ENCODE measurements around the gene OR6J1.
"Not testable (repeated sequence)": the region's sequence is repeated elsewhere in the genome, so short reads cannot be mapped to it uniquely, and the experiment has no call there.

The OR6J1 gene

DNA sequence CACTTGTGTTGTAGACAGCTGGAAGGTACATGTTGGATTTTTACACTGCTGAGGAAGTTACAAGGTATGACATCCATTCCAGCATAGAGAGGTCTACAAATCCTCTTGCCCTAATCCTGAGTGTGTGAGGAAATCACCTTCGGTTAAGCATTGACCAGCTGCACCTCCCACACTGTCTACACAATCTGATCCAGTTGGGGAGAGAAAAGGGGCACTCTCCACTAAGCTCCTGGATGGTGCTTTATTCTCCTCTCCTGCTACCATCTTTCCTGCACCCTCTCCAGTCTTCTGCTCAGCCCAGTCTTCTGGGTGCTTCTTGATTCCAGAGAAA is at the start of gene OR6J1:
OR6J1 (minus strand) TSS at position 48 of the 331 bp plus-strand sequence. CDS start 9,541 bp downstream, outside the sequence.
- DNase-seq = no peak

- DNase-seq = no peak
Measured at GRCh38 chr14:22692194-22692593, 48.0 kb upstream of the OR6J1 start.

DNA sequence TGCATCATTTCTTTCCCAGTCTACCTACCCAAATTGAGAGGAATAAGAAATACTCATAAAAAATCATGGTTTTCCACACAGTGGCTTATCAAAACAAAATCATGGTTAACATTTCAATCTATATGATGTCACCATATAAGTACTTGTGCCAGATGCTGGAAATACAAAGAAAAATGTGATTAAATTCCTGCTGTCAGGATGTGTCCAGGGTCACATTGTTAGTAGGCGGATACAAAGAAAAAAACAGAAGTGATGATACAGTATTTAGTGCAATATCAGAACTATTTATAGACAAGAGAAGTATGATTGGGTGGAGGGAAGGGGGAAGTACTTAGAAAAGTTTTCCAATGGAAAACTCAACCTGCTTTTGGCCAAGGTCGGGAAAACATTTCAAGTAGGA is 47.0 kb upstream of the OR6J1 start:
- no peak for DNase-seq

DNA sequence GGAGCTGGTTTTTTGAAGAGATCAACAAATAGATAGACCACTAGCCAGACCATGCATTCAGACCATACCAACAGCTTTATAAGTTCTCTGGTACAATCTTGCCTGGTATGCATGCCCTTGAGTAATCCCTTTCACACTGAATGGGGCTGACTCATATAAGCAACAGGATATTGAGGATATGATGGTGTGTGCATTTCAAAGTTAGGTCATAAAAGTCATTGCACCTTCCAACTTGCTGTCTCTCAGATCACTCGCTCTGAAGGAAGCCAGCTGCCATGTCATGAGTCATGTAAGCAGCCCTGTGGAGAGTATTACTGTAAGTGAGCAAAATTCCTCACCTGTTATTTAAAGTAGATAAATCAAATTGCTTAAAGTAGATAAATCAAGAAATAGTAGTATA is 45.0 kb upstream of the OR6J1 start:
- no peak for DNase-seq

- DNase-seq = not testable (repeated sequence)
Measured at GRCh38 chr14:22687969-22688368, 43.8 kb upstream of the OR6J1 start.

DNA sequence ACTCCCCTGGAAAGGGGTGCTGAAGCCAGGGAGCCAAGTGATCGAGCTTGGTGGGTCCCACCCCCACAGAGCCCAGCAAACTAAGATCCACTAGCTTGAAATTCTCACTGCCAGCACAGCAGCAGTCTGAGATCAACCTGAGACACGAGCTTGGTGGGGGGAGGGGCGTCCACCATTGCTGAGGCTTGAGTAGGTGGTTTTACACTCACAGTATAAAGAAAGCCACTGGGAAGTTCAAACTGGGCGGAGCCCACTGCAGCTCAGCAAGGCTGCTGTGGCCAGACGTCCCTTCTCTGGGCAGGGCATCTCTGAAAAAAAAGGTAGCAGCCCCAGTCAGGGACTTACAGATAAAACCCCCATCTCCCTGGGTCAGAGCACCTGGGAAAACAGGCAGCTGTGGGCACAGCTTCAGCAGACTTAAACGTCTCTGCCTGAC is 42.0 kb upstream of the OR6J1 start:
- not testable (repeated sequence) for DNase-seq

GRCh38 chr14:22685467-22685866 is 41.3 kb upstream of the OR6J1 start:
- DNase-seq = no peak

GRCh38 chr14:22683428-22683827 is 39.3 kb upstream of the OR6J1 start:
- DNase-seq = not testable (repeated sequence)

GRCh38 chr14:22678221-22678620 is 34.1 kb upstream of the OR6J1 start:
- DNase-seq = no peak

GRCh38 chr14:22677551-22677950 is 33.4 kb upstream of the OR6J1 start:
- not testable (repeated sequence) for DNase-seq

GRCh38 chr14:22671622-22672021 is 27.5 kb upstream of the OR6J1 start:
- DNase-seq = no peak

DNA sequence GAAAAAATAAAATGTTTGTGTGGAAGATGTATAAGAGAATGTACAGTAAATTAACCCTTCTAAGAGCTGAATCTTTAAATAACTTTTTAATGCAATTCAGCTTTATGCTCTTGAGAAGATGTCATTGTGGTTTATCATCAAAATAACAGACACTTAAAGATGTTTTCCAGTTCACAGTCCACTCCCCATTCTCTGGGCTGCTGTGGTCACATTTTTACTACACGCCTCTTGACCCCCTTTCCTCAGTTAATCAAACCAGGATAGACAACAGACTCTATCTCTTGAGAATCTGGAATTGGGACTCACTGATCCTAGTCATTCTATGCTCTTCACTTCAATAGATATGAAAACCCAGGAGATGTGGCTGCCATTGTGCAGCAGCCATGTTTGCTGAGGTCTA is 24.7 kb upstream of the OR6J1 start:
- DNase-seq = no peak

DNA sequence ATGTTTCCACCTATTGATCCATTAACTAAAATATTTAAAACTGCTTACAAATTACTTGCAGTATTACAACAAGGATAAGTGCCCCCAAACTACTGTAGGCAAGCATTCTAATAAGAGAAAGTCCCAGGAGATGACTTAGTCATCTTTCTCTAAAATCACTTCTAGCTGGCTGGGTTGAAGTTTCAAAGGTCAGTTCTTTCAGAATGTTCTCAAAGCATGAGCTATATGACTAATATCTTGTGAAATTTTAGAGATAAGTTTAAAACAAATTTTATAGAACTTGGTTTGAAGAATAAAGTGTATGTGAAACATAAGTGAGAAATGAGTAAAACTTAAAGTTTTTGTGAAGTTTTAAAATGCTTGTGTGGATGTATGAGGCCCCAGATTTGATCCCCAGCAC is 24.3 kb upstream of the OR6J1 start:
- DNase-seq = no peak

GRCh38 chr14:22667881-22668280 is 23.7 kb upstream of the OR6J1 start:
- no peak for DNase-seq

GRCh38 chr14:22666203-22666893 is 22.2 kb upstream of the OR6J1 start:
- no peak for DNase-seq

GRCh38 chr14:22664261-22664660 is 20.1 kb upstream of the OR6J1 start:
- DNase-seq = no peak

DNA sequence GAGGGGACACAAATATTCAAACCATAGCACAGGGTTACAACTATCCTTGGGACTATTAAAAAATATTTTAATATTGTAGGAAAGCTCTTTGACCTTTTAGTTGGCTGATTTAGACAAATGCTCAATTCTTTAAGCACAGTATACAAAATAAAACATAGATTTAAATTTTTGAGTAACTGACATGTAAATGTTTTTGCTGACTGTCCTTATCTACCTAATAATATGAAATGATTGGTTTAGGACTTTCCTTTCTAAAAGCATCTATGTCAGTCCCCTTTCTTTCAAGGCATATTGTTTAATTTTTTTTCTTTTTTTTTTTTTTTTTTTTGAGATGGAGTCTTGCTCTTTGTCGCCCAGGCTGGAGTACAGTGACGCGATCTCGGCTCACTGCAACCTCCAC is 16.5 kb upstream of the OR6J1 start:
- DNase-seq = no peak

- DNase-seq = no peak
Measured at GRCh38 chr14:22658946-22659345, 14.8 kb upstream of the OR6J1 start.

GRCh38 chr14:22657861-22658260 is 13.7 kb upstream of the OR6J1 start:
- no peak for DNase-seq

- no peak for DNase-seq
Measured at GRCh38 chr14:22656945-22657731, 13.0 kb upstream of the OR6J1 start.

DNA sequence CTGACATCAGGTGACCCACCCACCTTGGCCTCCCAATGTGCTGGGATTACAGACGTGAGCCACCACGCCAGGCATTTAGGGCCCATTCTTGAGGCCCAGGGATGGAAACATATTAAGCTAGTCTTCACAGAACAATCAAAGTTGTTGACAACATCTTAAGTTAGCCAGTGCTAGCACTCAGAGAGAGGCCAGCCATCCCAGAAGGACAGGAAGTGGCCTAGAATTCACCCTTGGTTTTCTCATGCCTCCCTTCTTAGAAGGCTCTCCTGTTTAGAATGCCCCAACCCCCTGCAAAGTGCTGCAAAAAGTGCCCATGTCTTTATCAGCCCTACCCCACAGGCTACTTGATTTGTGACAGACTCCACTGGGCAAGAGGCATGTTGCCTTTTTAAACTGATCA is 12.1 kb upstream of the OR6J1 start:
- no peak for DNase-seq

GRCh38 chr14:22653012-22653621 is 9.0 kb upstream of the OR6J1 start:
- no peak for DNase-seq

DNA sequence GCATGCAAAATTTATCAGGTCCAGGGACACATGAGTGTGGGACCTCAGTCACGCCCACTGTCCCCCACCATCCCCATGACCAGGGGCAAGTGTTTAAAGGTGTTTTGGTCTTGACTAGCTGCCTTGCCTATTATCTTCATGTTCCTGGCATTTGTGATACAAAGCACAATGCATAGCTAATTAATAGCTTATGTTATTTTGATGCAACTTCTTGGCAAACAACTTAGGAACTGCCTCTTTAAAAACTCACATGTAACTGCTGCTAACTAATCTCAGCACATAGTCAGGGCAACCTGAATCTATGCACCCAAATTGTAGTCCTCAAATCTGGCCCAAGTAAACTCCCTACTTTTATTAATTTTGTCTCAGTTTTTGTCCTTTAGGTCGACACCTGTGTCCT is 7.4 kb upstream of the OR6J1 start:
- no peak for DNase-seq

GRCh38 chr14:22650960-22651521 is 6.9 kb upstream of the OR6J1 start:
- no peak for DNase-seq
